H1 (cell line): ENCODE measurements around the gene FKRP. TPM values are rescaled to one million over a fixed set of nuclear protein-coding genes. Genes with fewer than 3 reads are reported as not detected.

Experiments
- CTCF ChIA-PET: fragments of 300-600 bp; sonication (Branson Sonifier 250); formaldehyde crosslinking; loops from one replicate; lab custom pipeline; 2021; ENCODE audit not compliant: partially characterized antibody; lab: Charles Lee
- POLR2A ChIA-PET: fragments of 300-600 bp; sonication (Branson Sonifier 250); formaldehyde crosslinking; loops from one replicate; lab custom pipeline; 2021; ENCODE audit warnings: inconsistent platforms; ENCODE audit not compliant: partially characterized antibody; lab: Charles Lee
- DNase-seq, 2 experiments: peaks; one replicate each; pipeline versions ENCODE4 v3.0.0 to v3.0.0-alpha.2; 2010 to 2022; ENCODE audit warnings: low spot score in 2 of 2, low read depth in 1 of 2, mixed read lengths in 1 of 2
- FAIRE-seq: peaks from 2 replicates; lab custom pipeline; 2011; peaks lifted over from hg19 to GRCh38; lab: Jason Lieb, UNC
- H2AFZ ChIP-seq: 2 replicates; pipeline ENCODE4 v1.8.1; 2012; ENCODE audit warnings: low read length, inconsistent platforms
- H2AK5ac ChIP-seq: 2 replicates; pipeline ENCODE4 v1.6.1; 2013; ENCODE audit warnings: low read depth, low read length
- H2BK120ac ChIP-seq: replicated peaks from 2 replicates; pipeline ENCODE3; 2013; ENCODE audit warnings: low read depth, low read length, inconsistent platforms
- H2BK12ac ChIP-seq: 2 replicates; pipeline ENCODE4 v1.6.1; 2013; ENCODE audit warnings: low read depth, low read length
- H2BK15ac ChIP-seq: 2 replicates; pipeline ENCODE4 v1.6.1; 2013; ENCODE audit warnings: low read length
- H2BK20ac ChIP-seq: 2 replicates; pipeline ENCODE4 v1.6.1; 2013; ENCODE audit warnings: low read length
- H2BK5ac ChIP-seq: 2 replicates; pipeline ENCODE4 v1.6.1; 2013; ENCODE audit warnings: low read depth, low read length
- H3K14ac ChIP-seq: 2 replicates; pipeline ENCODE4 v1.6.1; 2013; ENCODE audit warnings: inconsistent platforms; ENCODE audit not compliant: insufficient read length
- H3K18ac ChIP-seq: 2 replicates; pipeline ENCODE4 v1.6.1; 2013; ENCODE audit warnings: low read length; ENCODE audit errors: extremely low read depth
- H3K23ac ChIP-seq: 2 replicates; pipeline ENCODE4 v1.6.1; 2013; ENCODE audit warnings: inconsistent platforms; ENCODE audit not compliant: insufficient read length
- H3K23me2 ChIP-seq: 2 replicates; pipeline ENCODE4 v1.6.1; 2013; ENCODE audit warnings: low read depth, low read length
- H3K27ac ChIP-seq: 2 replicates; pipeline ENCODE4 v1.6.1; 2011; ENCODE audit warnings: low read depth, low read length, inconsistent platforms
- H3K27me3 ChIP-seq, 4 experiments: replicated peaks in 1 of 4; 1 replicate in 1 of 4; 2 replicates in 3 of 4; pipeline versions ENCODE4 v1.6.1 to v1.8.1; 2011 to 2013; ENCODE audit warnings: low read length in 3 of 4, mild to moderate bottlenecking in 3 of 4, inconsistent platforms in 2 of 4, mixed read lengths in 2 of 4, moderate library complexity in 1 of 4; ENCODE audit not compliant: control insufficient read depth in 3 of 4, insufficient read depth in 3 of 4; ENCODE audit errors: extremely low read depth in 1 of 4
- H3K36me3 ChIP-seq, 4 experiments: 2 replicates each; pipeline versions ENCODE4 v1.6.1 to v1.8.1; 2011 to 2013; ENCODE audit warnings: mild to moderate bottlenecking in 4 of 4, low read length in 3 of 4, moderate library complexity in 2 of 4, control low read depth in 1 of 4, inconsistent platforms in 1 of 4; ENCODE audit not compliant: insufficient read depth in 4 of 4, control insufficient read depth in 2 of 4
- H3K4ac ChIP-seq: replicated peaks from 2 replicates; pipeline ENCODE3; 2013; ENCODE audit warnings: low read length, low read depth, mixed read lengths, inconsistent platforms; ENCODE audit not compliant: insufficient read length
- H3K4me1 ChIP-seq, 4 experiments: replicated peaks in 1 of 4; 1 replicate in 1 of 4; 2 replicates in 3 of 4; pipeline versions ENCODE4 v1.6.1 to v1.8.1; 2011 to 2013; ENCODE audit warnings: low read length in 3 of 4, inconsistent platforms in 2 of 4, mixed read lengths in 1 of 4; ENCODE audit not compliant: insufficient read depth in 4 of 4, control insufficient read depth in 3 of 4
- H3K4me2 ChIP-seq, 2 experiments: 2 replicates each; pipeline versions ENCODE4 v1.6.1 to v1.8.1; 2011 to 2013; ENCODE audit warnings: low read depth in 2 of 2, low read length in 2 of 2, control low read depth in 1 of 2, inconsistent platforms in 1 of 2, mild to moderate bottlenecking in 1 of 2; ENCODE audit not compliant: insufficient read depth in 1 of 2
- H3K4me3 ChIP-seq, 4 experiments: fragments of 200-600, 300-600 bp in 1 of 4; sonication (generic), shearing (Covaris generic), sonication (Bioruptor Twin) in 1 of 4; 2 replicates each; pipeline versions ENCODE4 v1.5.1 to v1.8.1; 2011 to 2016; ENCODE audit warnings: low read length in 4 of 4, low read depth in 3 of 4, control low read depth in 2 of 4, inconsistent platforms in 2 of 4, mild to moderate bottlenecking in 2 of 4, mixed read lengths in 1 of 4, moderate library complexity in 1 of 4; ENCODE audit not compliant: insufficient read depth in 2 of 4; ENCODE audit errors: extremely low read depth in 1 of 4
- H3K56ac ChIP-seq: replicated peaks from 2 replicates; pipeline ENCODE3; 2013; ENCODE audit warnings: low read depth, mild to moderate bottlenecking, mixed read lengths, low read length, inconsistent platforms; ENCODE audit not compliant: insufficient read length
- H3K79me1 ChIP-seq: 2 replicates; pipeline ENCODE4 v1.6.1; 2013; ENCODE audit warnings: low read depth, low read length, control low read depth
- H3K79me2 ChIP-seq, 2 experiments: 2 replicates each; pipeline versions ENCODE4 v1.6.1 to v1.8.1; 2012 to 2013; ENCODE audit warnings: low read length in 2 of 2, mild to moderate bottlenecking in 2 of 2, inconsistent platforms in 1 of 2; ENCODE audit not compliant: insufficient read depth in 2 of 2, control insufficient read depth in 1 of 2
- H3K9ac ChIP-seq, 4 experiments: replicated peaks in 1 of 4; 1 replicate in 1 of 4; 2 replicates in 3 of 4; pipeline versions ENCODE4 v1.6.1 to v1.8.1; 2011 to 2013; ENCODE audit warnings: low read depth in 3 of 4, low read length in 3 of 4, control low read depth in 2 of 4, mild to moderate bottlenecking in 2 of 4, moderate library complexity in 2 of 4, inconsistent platforms in 1 of 4; ENCODE audit errors: extremely low read depth in 1 of 4
- H3K9me3 ChIP-seq, 2 experiments: 2 replicates each; pipeline versions ENCODE4 v1.6.1 to v1.8.1; 2012 to 2013; ENCODE audit warnings: mild to moderate bottlenecking in 2 of 2, moderate library complexity in 2 of 2, control low read depth in 1 of 2, inconsistent platforms in 1 of 2, low read depth in 1 of 2, low read length in 1 of 2, mixed read lengths in 1 of 2; ENCODE audit not compliant: insufficient read depth in 2 of 2
- H4K20me1 ChIP-seq, 2 experiments: replicated peaks in 1 of 2; 2 replicates each; pipeline versions ENCODE3 to v1.8.1; 2011 to 2013; ENCODE audit warnings: inconsistent platforms in 2 of 2, low read length in 2 of 2, mild to moderate bottlenecking in 1 of 2; ENCODE audit not compliant: insufficient read depth in 2 of 2, control insufficient read depth in 1 of 2
- H4K5ac ChIP-seq: 2 replicates; pipeline ENCODE4 v1.6.1; 2013; ENCODE audit warnings: low read length, low read depth, mixed read lengths, inconsistent platforms; ENCODE audit not compliant: insufficient read length
- H4K8ac ChIP-seq: 2 replicates; pipeline ENCODE4 v1.8.0; 2013; ENCODE audit warnings: mild to moderate bottlenecking, moderate library complexity, low read length, inconsistent platforms; ENCODE audit not compliant: insufficient read depth; ENCODE audit errors: extremely low read depth
- H4K91ac ChIP-seq: replicated peaks from 2 replicates; pipeline ENCODE3; 2013; ENCODE audit warnings: low read length, mixed read lengths, inconsistent platforms; ENCODE audit not compliant: insufficient read length
- CTBP2 ChIP-seq: IDR thresholded peaks from 2 replicates; pipeline ENCODE4 v1.7.0; 2011; ENCODE audit warnings: borderline replicate concordance, mild to moderate bottlenecking, moderate library complexity, mixed read lengths, low read length; ENCODE audit not compliant: insufficient read depth, insufficient read length
- NANOG ChIP-seq: IDR thresholded peaks from 2 replicates; pipeline ENCODE4 v1.6.1; 2011; ENCODE audit warnings: low read length, low read depth, mild to moderate bottlenecking, inconsistent platforms; ENCODE audit not compliant: insufficient read depth, poor library complexity, severe bottlenecking
- POLR2A ChIP-seq, 2 experiments: IDR thresholded peaks; 1 replicate in 1 of 2; 2 replicates in 1 of 2; pipeline ENCODE4 v1.6.1; 2011; ENCODE audit warnings: low read depth in 2 of 2, low read length in 2 of 2, mild to moderate bottlenecking in 2 of 2; ENCODE audit errors: control extremely low read depth in 1 of 2
- POU5F1 ChIP-seq: IDR thresholded peaks from 2 replicates; pipeline ENCODE4 v1.6.1; 2011; ENCODE audit warnings: low read depth, mild to moderate bottlenecking, low read length, moderate library complexity
- RBBP5 ChIP-seq: IDR thresholded peaks from 2 replicates; pipeline ENCODE4 v1.7.1; 2012; ENCODE audit warnings: low read depth, mild to moderate bottlenecking, inconsistent platforms, low read length, moderate library complexity, borderline replicate concordance
- RFX5 ChIP-seq: IDR thresholded peaks from 2 replicates; pipeline ENCODE4 v1.6.1; 2011; ENCODE audit warnings: low read depth, low read length, improper control_type of control experiment, borderline replicate concordance
- RNF2 ChIP-seq: fragments of 200-900, 300-1000 bp; sonication (generic); IDR thresholded peaks from 2 replicates; pipeline ENCODE4 v1.7.1; 2016; ENCODE audit warnings: borderline replicate concordance, low read depth, mild to moderate bottlenecking, antibody characterized with exemption, low read length; ENCODE audit not compliant: poor library complexity, severe bottlenecking; ENCODE audit errors: missing control alignments
- RXRA ChIP-seq: IDR thresholded peaks from 2 replicates; pipeline ENCODE4 v1.6.1; 2011; ENCODE audit warnings: low read depth, mild to moderate bottlenecking, low read length, moderate library complexity; ENCODE audit not compliant: insufficient read depth
- TAF1 ChIP-seq: IDR thresholded peaks from 2 replicates; pipeline ENCODE4 v1.6.1; 2011; ENCODE audit warnings: mild to moderate bottlenecking, low read depth, low read length
- WGBS, 2 experiments: shearing (Covaris generic) in 1 of 2; methylation state at CpG; one replicate each; pipeline versions ENCODE4 v1.1.6 to v1.1.7; 2013 to 2015; ENCODE audit warnings: low lambda C conversion rate in 2 of 2, mixed read lengths in 2 of 2, inconsistent platforms in 1 of 2, low coverage in 1 of 2, missing lambda C conversion rate in 1 of 2; ENCODE audit not compliant: insufficient replicate concordance in 2 of 2, insufficient coverage in 1 of 2, insufficient read length in 1 of 2; ENCODE audit errors: extremely low coverage in 1 of 2, missing lambda C conversion rate in 1 of 2; 5-methylcytosine and 5-hydroxymethylcytosine counted together
- polyA plus RNA-seq, 7 experiments: library from polyadenylated mRNA; depleted of rRNA in 3 of 7; stranded (reverse) in 5 of 7; unstranded in 2 of 7; fragments of >200 nt in 5 of 7; fragments of 200-250 nt in 2 of 7; gene quantifications; 1 replicate in 5 of 7; 2 replicates in 1 of 7; 4 replicates in 1 of 7; pipeline versions ENCODE4 v1.2.1 to v1.2.3, GENCODE V29; 2011 to 2013; ENCODE audit warnings: missing spikeins in 2 of 7, mixed read lengths in 2 of 7
- total RNA-seq: library from RNA; stranded (reverse); fragmentation: NEBNext Ultra II Directional; extraction: Animal tissue kit (Norgen Biotek cat#: 25700); gene quantifications from 2 replicates; pipeline ENCODE4 v1.2.1, GENCODE V29; 2021

The FKRP gene
- total and polyA plus RNA-seq, 2 of the 8 experiments (the other 6 are each of a cell fraction or from before 2014, with no cell fraction given): 17.1 to 24.4 TPM

DNA sequence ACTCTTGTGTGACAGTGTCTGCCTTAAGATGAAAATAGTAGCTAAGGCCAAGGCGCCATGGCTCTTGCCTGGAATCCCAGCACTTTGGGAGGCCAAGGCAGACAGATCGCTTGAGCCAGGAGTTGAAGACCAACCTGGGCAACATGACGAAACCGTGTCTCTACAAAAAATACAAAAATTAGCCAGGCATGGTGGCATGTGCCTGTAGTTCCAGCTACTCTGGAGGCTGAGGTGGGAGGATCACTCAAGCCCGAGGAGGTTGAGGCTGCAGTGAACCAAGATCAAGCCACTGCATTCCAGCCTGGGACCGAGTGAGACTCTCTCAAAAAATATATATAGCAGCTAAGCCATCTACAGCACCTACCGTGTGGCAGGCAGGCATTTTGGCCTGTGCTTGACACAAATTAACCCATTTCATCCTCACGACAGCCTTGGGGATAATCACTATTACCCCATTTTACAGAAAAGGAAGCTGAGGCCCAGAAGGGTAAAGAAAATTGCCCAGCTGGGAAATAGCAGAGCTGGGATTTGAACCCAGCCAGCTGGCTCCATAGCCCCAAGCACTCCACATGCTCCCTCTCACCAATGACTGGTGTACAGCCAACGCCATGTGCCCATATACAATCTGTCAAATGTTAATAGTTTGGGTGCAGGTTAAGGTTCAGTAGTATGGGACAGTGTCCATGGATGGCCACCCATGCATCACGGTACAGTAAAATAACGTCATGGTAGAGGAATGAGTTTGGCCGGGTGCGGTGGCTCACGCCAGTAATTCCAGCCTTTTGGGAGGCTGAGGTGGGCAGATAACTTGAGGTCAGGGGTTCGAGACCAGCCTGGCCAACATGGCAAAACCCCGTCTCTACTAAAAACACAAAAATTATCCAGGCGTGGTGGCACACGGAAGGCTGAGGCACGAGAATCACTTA lies 39.5 kb downstream of the FKRP start:
- DNase-seq (no peak), FAIRE-seq (no peak)
- H4K20me1 ChIP-seq: peaks cover 15 to 29% of the 10 kb centered on the region in 2 experiments
- H3K4me1 ChIP-seq: peaks cover 6 to 21% (median 10%) of the 10 kb centered on the region in 4 experiments; a peak in 6 of 7 replicates
- H2BK120ac ChIP-seq: no peak overlapping the region
- no peak overlapping the region for H2BK15ac ChIP-seq
- peak overlapping the region; percentile 84 for H2BK12ac ChIP-seq
- H3K14ac ChIP-seq: no peak overlapping the region
- WGBS, 2 experiments: 76% methylated on average over 19 of the region's 19 CpGs; no CpG with 5 or more reads in 1 of the 2 experiments
- H4K91ac ChIP-seq: no peak overlapping the region
- no peak overlapping the region for H4K5ac ChIP-seq
- peak overlapping the region; percentile 17 for H3K56ac ChIP-seq
- no peaks in the 10 kb centered on the region for H3K9me3 ChIP-seq
- CTCF ChIA-PET: interaction anchor here (1.3 to 4.1 kb wide), 9 partner anchors 12 to 69 kb away, joined by 3 to 25 read pairs (median 4); no protein-coding TSS in a partner anchor
- H3K23ac ChIP-seq: no peak overlapping the region
- POLR2A ChIA-PET: interaction anchor here (0.6 to 18.4 kb wide), 35 partner anchors 8 to 328 kb away, joined by 3 to 333 read pairs (median 5); partner anchors contain the start of genes AP2S1, FKRP and ZC3H4
- H2BK20ac ChIP-seq: 0 out of 2 replicates have a peak overlapping the region, but pooled peaks have one; percentile 61
- peak overlapping the region; percentile 78 to 96 (median 90); a peak in 7 of 8 replicates for H3K4me3 ChIP-seq
- H2BK5ac ChIP-seq: peak overlapping the region; percentile 95
- no peaks in the 10 kb centered on the region; a peak in 1 of 7 replicates for H3K27me3 ChIP-seq
- H3K23me2 ChIP-seq: peaks cover 15% of the 10 kb centered on the region
- H3K9ac ChIP-seq: peak overlapping the region in 3 of 4 experiments; percentile 16 to 89 (median 40); a peak in 6 of 7 replicates
- H3K27ac ChIP-seq: peak overlapping the region; percentile 90
- peaks cover 20 to 53% (median 34%) of the 10 kb centered on the region in 4 experiments for H3K36me3 ChIP-seq
- H2AFZ ChIP-seq: no peak overlapping the region
- H3K79me1 ChIP-seq: peaks cover 8% of the 10 kb centered on the region
- no peak overlapping the region; the same call in 1 of the 2 replicates for H3K18ac ChIP-seq
- H4K8ac ChIP-seq: peak overlapping the region; percentile 62; the same call in 1 of the 2 replicates
- peak overlapping the region; percentile 87 to 98 for H3K4me2 ChIP-seq
- H3K4ac ChIP-seq: peak overlapping the region; percentile 36
- peaks cover 29 to 67% of the 10 kb centered on the region in 2 experiments for H3K79me2 ChIP-seq
- peak overlapping the region; percentile 18; the same call in 1 of the 2 replicates for H2AK5ac ChIP-seq
- TF ChIP-seq TAF1: no peak
- no peak for TF ChIP-seq RNF2
- peak in 1 of 2 experiments; percentile 3; a peak in 1 of 3 replicates for TF ChIP-seq POLR2A (IDR thresholded peaks at IDR 0.05; ENCODE audit: control extremely low read depth in 1 of 2, low read depth in 2 of 2, low read length in 2 of 2)
- no peak for TF ChIP-seq CTBP2
- TF ChIP-seq POU5F1: no peak
- TF ChIP-seq RBBP5: no peak
- no peak for TF ChIP-seq RXRA
- TF ChIP-seq RFX5: no peak
- no peak for TF ChIP-seq NANOG
